Muscle layer of colon (tissue), 2 donors: ENCODE data around the gene AIF1.
"Not testable (repeated sequence)": the region's sequence is repeated elsewhere in the genome, so short reads cannot be mapped to it uniquely, and the experiment has no call there.

Experiments used
- H3K27ac ChIP-seq: one replicate; pipeline ENCODE4 v1.7.0; 2013; ENCODE audit warnings: low read depth, mild to moderate bottlenecking, low read length, moderate library complexity
- H3K27me3 ChIP-seq, 2 donors: one replicate each; pipeline ENCODE4 v1.7.0; 2013; ENCODE audit warnings: low read length in 2 of 2, mild to moderate bottlenecking in 2 of 2; ENCODE audit not compliant: insufficient read depth in 2 of 2, control insufficient read depth in 1 of 2
- H3K36me3 ChIP-seq: one replicate; pipeline ENCODE4 v1.7.0; 2013; ENCODE audit warnings: mild to moderate bottlenecking, low read length; ENCODE audit not compliant: insufficient read depth
- H3K4me1 ChIP-seq: one replicate; pipeline ENCODE4 v1.7.0; 2013; ENCODE audit warnings: mild to moderate bottlenecking, low read length; ENCODE audit not compliant: insufficient read depth
- H3K4me3 ChIP-seq, 2 donors: one replicate each; pipeline ENCODE4 v1.7.0; 2013; ENCODE audit warnings: low read length in 2 of 2, low read depth in 1 of 2, mild to moderate bottlenecking in 1 of 2, moderate library complexity in 1 of 2
- H3K9ac ChIP-seq: one replicate; pipeline ENCODE4 v1.7.0; 2013; ENCODE audit warnings: low read length
- H3K9me3 ChIP-seq: one replicate; pipeline ENCODE4 v1.7.0; 2013; ENCODE audit warnings: mild to moderate bottlenecking, low read length
- donor health status: abdominal sarcoma.
- donor health status: Adenocarcinoma of cecum.

Gene AIF1

DNA sequence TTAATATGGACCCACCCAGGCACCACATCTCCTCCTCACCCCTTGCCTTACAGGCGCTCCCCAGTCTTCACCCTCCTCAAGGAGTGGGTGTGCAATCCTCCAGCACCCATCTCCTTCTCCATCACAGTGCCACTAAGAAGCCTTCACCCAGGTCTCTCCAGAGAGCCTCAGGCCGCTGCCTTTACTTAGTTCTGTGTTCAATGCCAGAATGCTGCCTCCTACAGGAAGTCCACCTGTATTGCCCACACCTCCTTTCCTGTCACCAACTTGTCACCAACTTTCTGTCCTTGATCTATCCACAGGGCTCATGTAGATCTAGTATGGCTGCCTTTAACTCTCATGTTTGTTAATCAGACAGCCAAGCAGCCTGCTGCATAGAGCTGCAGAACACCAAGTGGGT is 29.5 kb upstream of the AIF1 start:
- no peaks in the 10 kb centered on the region for H3K27me3 ChIP-seq
- H3K27ac ChIP-seq: no peak overlapping the region
- no peaks in the 10 kb centered on the region for H3K9me3 ChIP-seq
- no peaks in the 10 kb centered on the region for H3K36me3 ChIP-seq
- H3K4me3 ChIP-seq: no peak overlapping the region
- no peak overlapping the region for H3K9ac ChIP-seq
- peaks cover 8% of the 10 kb centered on the region for H3K4me1 ChIP-seq

DNA sequence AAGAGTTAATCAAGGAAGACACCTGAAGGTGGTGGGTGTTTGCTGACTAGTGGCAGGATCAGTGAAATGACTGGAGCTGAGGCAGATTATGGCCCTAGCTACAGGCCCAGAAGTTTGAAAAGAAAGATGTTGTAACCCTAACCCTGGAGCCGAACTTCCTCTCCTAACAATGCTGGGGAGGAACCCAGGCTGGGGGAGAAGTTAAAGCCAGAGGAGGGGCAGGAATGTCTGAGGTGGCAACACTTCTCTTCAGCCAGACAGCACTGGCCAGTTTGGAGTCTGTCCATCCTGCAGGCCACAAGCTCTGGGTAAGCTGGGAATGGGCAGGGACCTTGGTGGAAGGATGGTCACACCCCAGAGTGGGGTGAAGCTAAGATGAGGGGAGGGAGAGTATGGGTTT is 29.0 kb upstream of the AIF1 start, which contains the start of gene LST1:
TSS of gene LST1 (plus strand) at position 270 of the 400 bp plus-strand sequence. CDS start 1,023 bp downstream, outside the sequence.
- Histone ChIP-seq H3K27me3 (no peaks in the 10 kb centered on the region), H3K9ac (no peak within 1 kb of the TSS), H3K9me3 (no peaks in the 10 kb centered on the region), H3K27ac (no peak within 1 kb of the TSS), H3K4me3 (no peak within 1 kb of the TSS), H3K36me3 (no peaks in the 10 kb centered on the region), H3K4me1 (peaks cover 6% of the 10 kb centered on the region)

DNA sequence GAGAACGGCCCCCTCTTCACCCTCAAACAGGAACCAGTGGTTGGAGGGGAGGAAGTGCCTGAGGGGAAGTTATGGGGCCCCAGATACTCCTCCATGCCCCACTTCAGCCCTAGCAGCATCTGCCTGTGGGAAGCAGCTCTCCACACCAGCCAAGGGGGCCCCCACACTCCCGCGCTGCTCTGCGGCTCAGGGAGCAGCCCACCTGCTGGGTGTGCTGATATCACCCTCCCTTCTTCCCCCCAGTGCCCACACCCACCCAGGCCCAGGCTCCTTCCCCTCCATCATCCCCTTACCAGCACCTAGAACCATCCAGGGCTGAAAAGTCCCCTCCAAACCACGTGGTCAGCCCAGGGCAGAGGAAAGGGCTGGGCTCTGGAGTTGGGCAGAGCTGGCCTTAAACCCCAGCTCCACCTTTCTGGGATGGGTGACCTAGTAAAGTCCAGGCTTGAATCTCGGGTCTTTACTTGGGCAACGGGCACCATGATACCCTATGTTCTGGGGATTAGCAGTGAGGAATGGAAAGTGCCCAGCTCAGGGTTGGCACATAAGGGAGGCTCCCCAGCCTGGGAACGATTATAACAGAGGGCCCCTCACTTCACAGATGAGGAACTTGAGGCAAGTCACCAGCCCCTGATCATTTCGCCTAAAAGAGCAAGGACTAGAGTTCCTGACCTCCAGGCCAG is 28.3 kb upstream of the AIF1 start:
- no peaks in the 10 kb centered on the region for H3K9me3 ChIP-seq
- no peak overlapping the region for H3K9ac ChIP-seq
- H3K27ac ChIP-seq: no peak overlapping the region
- no peak overlapping the region for H3K4me3 ChIP-seq
- H3K27me3 ChIP-seq: no peaks in the 10 kb centered on the region
- no peaks in the 10 kb centered on the region for H3K36me3 ChIP-seq
- peaks cover 4% of the 10 kb centered on the region for H3K4me1 ChIP-seq

DNA sequence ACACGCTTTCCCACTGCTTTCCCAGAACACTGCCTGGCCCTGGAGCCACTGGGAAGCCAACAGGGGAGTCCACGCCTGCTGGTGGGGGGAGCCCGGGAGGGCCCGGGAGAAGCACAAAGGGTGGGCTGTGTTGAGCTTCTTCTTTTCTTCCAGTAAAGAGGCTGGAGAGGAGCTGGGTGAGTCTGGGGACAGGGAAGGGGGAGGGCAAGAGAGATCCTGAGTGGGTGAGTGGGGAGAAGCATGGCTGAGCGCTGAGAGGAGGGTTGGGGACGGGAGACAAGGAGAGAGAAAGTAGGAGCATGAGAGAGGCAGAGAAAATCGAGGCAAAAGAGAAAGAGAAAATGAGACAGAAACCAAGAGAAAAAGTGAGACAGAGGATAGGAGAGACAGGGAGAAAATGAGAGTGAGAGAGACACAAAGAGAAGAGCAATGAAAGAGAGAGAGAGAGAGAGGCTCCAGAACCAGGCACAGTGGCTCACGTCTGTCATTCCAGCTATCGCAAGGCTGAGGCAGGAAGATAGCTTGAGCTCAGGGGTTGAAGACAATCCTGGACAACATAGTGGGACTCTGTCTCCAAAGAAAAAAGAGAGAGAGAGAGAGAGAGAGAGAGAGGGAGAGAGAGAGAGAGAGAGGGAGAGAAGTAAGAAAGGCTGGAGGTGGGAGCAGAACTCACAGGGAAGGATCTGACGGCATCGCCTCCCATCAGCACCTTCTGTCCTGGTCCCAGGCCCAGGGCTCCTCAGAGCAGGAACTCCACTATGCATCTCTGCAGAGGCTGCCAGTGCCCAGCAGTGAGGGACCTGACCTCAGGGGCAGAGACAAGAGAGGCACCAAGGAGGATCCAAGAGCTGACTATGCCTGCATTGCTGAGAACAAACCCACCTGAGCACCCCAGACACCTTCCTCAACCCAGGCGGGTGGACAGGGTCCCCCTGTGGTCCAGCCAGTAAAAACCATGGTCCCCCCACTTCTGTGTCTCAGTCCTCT is 26.9 kb upstream of the AIF1 start:
- no peak overlapping the region for H3K4me3 ChIP-seq
- no peaks in the 10 kb centered on the region for H3K36me3 ChIP-seq
- H3K4me1 ChIP-seq: no peaks in the 10 kb centered on the region
- H3K9ac ChIP-seq: no peak overlapping the region
- no peaks in the 10 kb centered on the region for H3K9me3 ChIP-seq
- H3K27ac ChIP-seq: no peak overlapping the region
- no peaks in the 10 kb centered on the region for H3K27me3 ChIP-seq

DNA sequence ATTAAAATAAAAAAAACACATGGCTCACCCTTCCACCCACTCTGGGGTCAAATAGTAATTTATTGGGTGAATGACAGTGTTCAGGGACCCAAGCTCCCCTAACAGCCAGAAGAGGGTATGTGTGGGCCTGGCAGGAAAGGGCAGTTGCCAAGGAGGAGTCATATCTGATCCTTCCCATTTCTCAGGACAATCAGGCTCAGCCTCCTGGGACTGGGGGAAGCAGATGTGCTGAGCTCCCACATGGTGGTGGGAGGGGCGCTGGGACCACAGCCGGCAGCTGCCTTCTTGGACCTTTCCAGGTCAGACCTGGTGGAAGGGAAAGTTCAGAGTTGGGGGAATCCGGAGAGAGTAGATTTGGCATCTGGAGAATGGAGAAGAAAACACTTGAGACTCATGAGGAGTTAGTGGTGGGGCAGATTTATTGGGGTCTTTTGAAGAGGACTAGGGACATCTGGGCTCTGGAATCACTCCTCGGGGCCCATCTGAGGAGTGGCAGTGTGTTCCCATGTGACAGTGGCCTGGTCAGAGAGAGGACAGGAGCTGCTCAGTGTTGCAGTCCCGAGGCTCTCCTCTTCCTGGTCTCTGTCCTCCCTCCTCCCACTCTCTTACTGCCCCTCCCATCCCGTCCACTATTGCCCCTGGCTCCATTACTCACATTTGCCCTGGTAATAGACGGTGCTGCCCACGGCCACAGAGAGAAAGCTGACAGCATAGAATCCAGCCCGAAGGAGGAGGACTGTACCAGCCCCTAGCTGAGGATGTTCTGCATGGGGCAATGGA is 26.0 kb upstream of the AIF1 start:
- H3K4me1 ChIP-seq: no peaks in the 10 kb centered on the region
- no peak overlapping the region for H3K27ac ChIP-seq
- H3K27me3 ChIP-seq: no peaks in the 10 kb centered on the region
- no peaks in the 10 kb centered on the region for H3K9me3 ChIP-seq
- H3K9ac ChIP-seq: no peak overlapping the region
- no peaks in the 10 kb centered on the region for H3K36me3 ChIP-seq
- H3K4me3 ChIP-seq: no peak overlapping the region

DNA sequence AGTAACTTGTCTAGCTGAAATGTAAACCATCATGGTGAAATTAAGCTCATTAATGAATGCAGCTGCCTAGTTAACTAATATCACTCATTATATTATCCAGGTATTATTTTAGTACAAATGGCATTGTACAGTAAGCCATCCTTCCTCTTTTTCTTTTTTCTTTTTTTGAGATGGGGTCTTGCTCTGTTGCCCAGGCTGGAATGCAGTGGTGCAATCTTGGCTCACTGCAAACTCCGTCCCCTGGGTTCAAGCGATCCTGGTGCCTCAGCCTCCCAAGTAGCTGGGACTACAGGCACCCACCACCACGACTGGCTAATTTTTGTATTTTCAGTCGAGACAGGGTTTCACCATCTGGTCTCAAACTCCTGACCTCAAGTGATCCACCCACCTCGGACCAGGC is 24.3 kb upstream of the AIF1 start:
- not testable (repeated sequence) for H3K4me1 ChIP-seq, H3K27me3 ChIP-seq, H3K36me3 ChIP-seq, H3K4me3 ChIP-seq, H3K27ac ChIP-seq, H3K9me3 ChIP-seq, H3K9ac ChIP-seq

DNA sequence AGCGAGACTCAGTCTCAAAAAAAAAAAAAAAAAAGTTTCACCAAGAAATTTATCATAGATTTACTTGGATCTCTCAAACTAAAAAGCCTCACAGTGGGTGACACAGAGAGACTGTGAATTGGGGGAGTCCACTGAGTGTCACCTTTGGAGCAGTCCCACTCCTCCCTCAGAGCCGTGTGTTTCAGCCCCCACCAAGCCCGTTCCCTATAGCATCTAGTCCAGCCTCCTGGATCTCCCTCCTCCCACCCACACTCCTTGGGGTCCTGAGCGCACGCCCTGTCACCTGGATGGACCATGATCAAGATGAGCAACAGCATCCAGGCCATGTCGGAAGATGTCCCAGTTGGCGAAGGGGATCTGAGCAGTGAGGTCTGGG is 22.6 kb upstream of the AIF1 start:
- Histone ChIP-seq H3K4me3 (no peak overlapping the region), H3K27me3 (no peaks in the 10 kb centered on the region), H3K36me3 (no peaks in the 10 kb centered on the region), H3K4me1 (no peaks in the 10 kb centered on the region), H3K27ac (no peak overlapping the region), H3K9me3 (no peaks in the 10 kb centered on the region), H3K9ac (no peak overlapping the region)

DNA sequence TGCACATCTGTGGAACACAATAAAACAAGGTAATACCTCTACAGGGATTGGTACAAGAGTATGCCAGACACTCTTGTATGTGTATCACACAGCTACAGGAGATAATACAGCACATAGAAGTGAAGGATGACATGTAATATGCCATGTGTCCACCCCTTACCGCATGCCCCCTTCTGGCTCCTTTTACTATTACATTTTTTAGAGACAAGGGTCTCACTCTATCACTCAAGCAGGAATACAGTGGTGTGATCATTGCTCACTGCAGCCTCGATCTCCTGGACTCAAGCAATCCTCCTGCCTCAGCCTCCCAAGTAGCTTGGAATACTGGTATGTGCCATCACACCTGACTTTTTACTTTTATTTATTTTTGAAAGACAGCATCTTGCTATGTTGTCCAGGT is 18.0 kb upstream of the AIF1 start:
- Histone ChIP-seq H3K27me3 (no peaks in the 10 kb centered on the region), H3K4me1 (no peaks in the 10 kb centered on the region), H3K4me3 (no peak overlapping the region), H3K36me3 (no peaks in the 10 kb centered on the region), H3K9me3 (no peaks in the 10 kb centered on the region), H3K27ac (no peak overlapping the region), H3K9ac (no peak overlapping the region)

DNA sequence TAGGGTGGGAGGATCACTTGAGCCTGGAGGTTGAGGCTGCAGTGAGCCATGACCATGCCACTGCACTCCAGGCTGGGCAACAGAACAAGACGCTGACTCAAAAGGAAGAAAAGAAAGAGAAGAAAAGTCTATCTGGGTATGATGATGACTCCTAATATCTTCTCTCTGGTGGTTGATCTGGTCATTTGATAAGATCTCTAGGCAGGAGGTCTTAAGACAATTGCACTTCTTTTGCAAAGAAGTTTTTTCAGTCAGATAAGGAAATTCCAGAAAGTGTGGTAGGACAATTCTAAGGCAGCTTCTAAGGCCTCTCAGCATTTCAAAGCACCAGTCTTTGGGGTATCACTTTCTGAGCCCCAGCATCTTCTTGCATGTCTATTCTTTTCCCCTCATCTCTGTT is 7.7 kb upstream of the AIF1 start:
- H3K9me3 ChIP-seq: no peaks in the 10 kb centered on the region
- no peaks in the 10 kb centered on the region for H3K4me1 ChIP-seq
- H3K36me3 ChIP-seq: no peaks in the 10 kb centered on the region
- no peak overlapping the region for H3K4me3 ChIP-seq
- no peak overlapping the region for H3K9ac ChIP-seq
- H3K27ac ChIP-seq: no peak overlapping the region
- H3K27me3 ChIP-seq: no peaks in the 10 kb centered on the region

DNA sequence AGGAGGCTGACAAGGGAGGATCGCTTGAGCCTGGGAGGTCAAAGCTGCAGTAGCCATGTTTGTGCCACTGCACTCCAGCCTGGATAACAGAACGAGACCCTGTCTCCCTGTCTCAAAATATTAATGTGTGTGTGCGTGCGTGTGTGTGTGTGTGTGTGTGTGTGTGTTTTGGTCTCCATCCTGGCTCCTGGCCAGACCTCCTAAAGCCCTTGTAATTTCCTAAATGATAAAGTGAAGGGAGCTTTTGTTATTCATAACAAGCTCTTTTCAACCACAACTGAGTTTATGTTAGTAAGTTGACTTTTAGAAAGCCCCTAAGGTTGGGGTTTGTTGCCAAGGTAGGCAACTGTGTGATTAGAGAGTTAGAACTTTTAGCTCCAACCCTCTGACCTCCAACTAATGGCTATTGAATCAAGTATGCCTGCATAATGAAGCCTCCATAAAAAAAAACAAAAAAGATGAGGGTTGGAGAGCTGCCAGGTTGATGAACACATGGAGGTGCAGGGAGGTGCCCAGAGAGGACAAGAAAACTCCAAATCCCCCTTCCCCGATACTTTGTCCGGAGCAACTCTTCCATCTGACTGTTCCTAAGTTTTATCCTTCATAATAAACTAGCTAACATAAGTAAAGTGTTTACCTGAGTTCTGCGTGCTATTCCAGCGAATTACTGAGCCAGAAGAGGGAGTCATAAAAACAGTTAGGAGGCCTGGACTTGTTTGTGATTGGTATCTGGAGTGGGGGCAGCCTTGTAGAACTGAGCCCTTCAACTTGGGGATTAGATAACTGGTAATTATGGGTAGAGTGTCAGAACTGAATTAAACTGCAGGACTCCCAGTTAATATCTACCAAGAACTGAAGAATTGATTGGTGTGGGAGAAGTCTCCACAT is 5.3 kb upstream of the AIF1 start:
- H3K9ac ChIP-seq: no peak overlapping the region
- H3K4me3 ChIP-seq: no peak overlapping the region
- H3K27ac ChIP-seq: no peak overlapping the region
- H3K36me3 ChIP-seq: no peaks in the 10 kb centered on the region
- no peaks in the 10 kb centered on the region for H3K9me3 ChIP-seq
- H3K27me3 ChIP-seq: no peaks in the 10 kb centered on the region
- H3K4me1 ChIP-seq: no peaks in the 10 kb centered on the region
